ENCODE measurements around the gene TMCC3. TPM values are rescaled to one million over a fixed set of nuclear protein-coding genes. Genes with fewer than 3 reads are reported as not detected.

TMCC3 gene
- total and polyA plus RNA-seq, 2 of the 13 experiments (the other 11 are each of a cell fraction or from before 2014, with no cell fraction given), result not detected

DNA sequence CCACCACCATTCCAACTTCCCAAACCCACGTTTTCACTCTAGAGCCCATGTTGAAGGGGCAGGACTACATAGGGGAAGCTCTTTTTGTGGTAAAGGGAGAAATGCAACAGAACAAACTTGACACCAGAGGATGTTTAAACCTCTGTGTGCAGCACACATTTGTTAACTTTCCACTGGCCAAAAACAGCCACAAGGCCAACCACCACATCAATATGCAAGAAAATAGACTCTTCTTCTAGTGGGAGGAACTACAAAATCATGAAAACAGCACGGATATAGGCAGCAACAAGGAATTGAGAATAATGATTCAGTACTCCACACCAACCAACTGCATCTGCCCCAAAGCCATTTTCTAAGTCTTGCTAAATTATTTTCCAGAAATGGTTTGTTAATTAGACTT is 124.4 kb downstream of the TMCC3 start:
- FAIRE-seq, result no peak
- ChIA-PET POLR2A (no interaction called here), CTCF (ENCODE audit: low intra/inter-chr PET ratio, low total read pairs) (no interaction called here)
- Histone ChIP-seq H3K27me3 (ENCODE audit: control insufficient read depth in 1 of 2, insufficient read depth in 2 of 2, low read length in 2 of 2) (peaks cover 0 to 3% of the 10 kb centered on the region in 2 experiments; a peak in 2 of 5 replicates), H3K27ac (ENCODE audit: extremely low read length, insufficient read depth, low read length) (no peak overlapping the region), H3K36me3 (replicated peaks in 1 of 2; ENCODE audit: control insufficient read depth in 1 of 2, insufficient read depth in 2 of 2, low read length in 2 of 2) (no peaks in the 10 kb centered on the region), H3K9me3 (ENCODE audit: low read length) (no peaks in the 10 kb centered on the region), H3K4me3 (replicated peaks in 1 of 3; ENCODE audit: insufficient read depth in 1 of 3, low read depth in 2 of 3, low read length in 3 of 3) (no peak overlapping the region), H4K20me1 (ENCODE audit: insufficient read depth, low read length) (no peaks in the 10 kb centered on the region), H3K4me2 (ENCODE audit: low read depth, low read length) (no peak overlapping the region), H3K9ac (ENCODE audit: insufficient read depth, low read depth, low read length) (no peak overlapping the region), H2AFZ (ENCODE audit: low read length) (no peak overlapping the region), H3K4me1 (ENCODE audit: insufficient read depth, low read length) (no peaks in the 10 kb centered on the region), H3K79me2 (ENCODE audit: insufficient read depth, low read length) (no peaks in the 10 kb centered on the region)
- in situ Hi-C loops (cut with HindIII; ENCODE audit: extremely low pct_ligation_motif_present, low pct_unique_long_range_greater_than_20kb) (no loop called here), intact Hi-C loops (cut with micrococcal nuclease; ENCODE audit: unreplicated experiment) (no loop called here)
- no peak for DNase-seq (ENCODE audit: low spot score)
- WGBS (ENCODE audit: low lambda C conversion rate), result 0% methylated on average over 2 of the region's 2 CpGs
- no peak for ATAC-seq
- no TSS peak for BruUV-seq (replicated peaks)
- TF ChIP-seq POLR2AphosphoS2 (IDR thresholded peaks at IDR 0.05; ENCODE audit: low read depth, low read length) (no peak), TAF1 (CRISPR knock-in tag; IDR thresholded peaks at IDR 0.05) (no peak)

Small RNA genes within 50 kb of the gene (microRNA-seq; reads per million reads assigned to microRNA genes)
- gene MIR5700, result not detected

Small RNA genes within 50 kb of the gene (small RNA-seq; reads per million reads assigned to genes)
- gene LSM3P2 (ENCODE audit: insufficient read depth in 2 of 3, insufficient read length in 3 of 3, low read depth in 2 of 3, low replicate concordance in 1 of 3), result 0 reads per million in 3 experiments
- 0 reads per million in 3 experiments for gene MIR5700 (ENCODE audit: insufficient read depth in 2 of 3, insufficient read length in 3 of 3, low read depth in 2 of 3, low replicate concordance in 1 of 3)

Other genes starting within 250 kb of the TMCC3 start
- gene CEP83, start 190.7 kb downstream of the TMCC3 start, total RNA-seq (2016; rRNA removed; fragmentation: Illumina TruSeq; extraction: Trizol), result 17.7 and 19.2 TPM in 2 replicates
- 6.2 and 7.0 TPM in 2 replicates for gene CEP83, start 190.7 kb downstream of the TMCC3 start, polyA plus RNA-seq (2011; rRNA removed)